PC-9 (cell line): Measurements from ENCODE around the gene GP1BB. TPM values are rescaled to one million over a fixed set of nuclear protein-coding genes. Genes with fewer than 3 reads are reported as not detected.
A peak's percentile ranks its signal among the peaks of the same experiment; 100 is the strongest.

Source experiments
- BruUV-seq: library from RNA; stranded (reverse); fragments of 400-500 nt; replicated peaks from 2 replicates; lab custom pipeline; 2021; lab: Mats Ljungman, UMichigan
- CTCF ChIA-PET: fragments of 300-600 bp; sonication (Branson Sonifier 250); formaldehyde crosslinking; loops from one replicate; lab custom pipeline; 2022; ENCODE audit warnings: antibody characterized with exemption; lab: Charles Lee
- POLR2A ChIA-PET: fragments of 300-600 bp; sonication (Branson Sonifier 250); formaldehyde crosslinking; loops from one replicate; lab custom pipeline; 2022; ENCODE audit warnings: antibody characterized with exemption; ENCODE audit not compliant: unreplicated experiment; lab: Charles Lee
- DNase-seq, 2 experiments: peaks; one replicate each; pipeline versions ENCODE4 v3.0.0 to v3.0.0-alpha.2; 2015 to 2022; ENCODE audit warnings: mixed read lengths in 1 of 2
- H2AFZ ChIP-seq: fragments of 200-600 bp; sonication (generic); 2 replicates; pipeline ENCODE4 v1.8.1; 2017; ENCODE audit warnings: antibody characterized with exemption
- H3F3A ChIP-seq: fragments of 200-600 bp; sonication (generic); 2 replicates; pipeline ENCODE4 v1.8.1; 2017; ENCODE audit warnings: antibody characterized with exemption, mild to moderate bottlenecking, low read depth; ENCODE audit not compliant: insufficient read depth
- H3K27ac ChIP-seq: fragments of 200-600 bp; sonication (generic); 2 replicates; pipeline ENCODE4 v1.6.1; 2016; ENCODE audit warnings: mixed run types
- H3K27me3 ChIP-seq: fragments of 200-600 bp; sonication (generic); 2 replicates; pipeline ENCODE4 v1.6.1; 2016; ENCODE audit warnings: low read depth, mixed run types; ENCODE audit not compliant: insufficient read depth
- H3K36me3 ChIP-seq: fragments of 200-600 bp; sonication (generic); 2 replicates; pipeline ENCODE4 v1.6.1; 2016; ENCODE audit warnings: low read depth, mixed run types
- H3K4me1 ChIP-seq: fragments of 200-600 bp; sonication (generic); replicated peaks from 2 replicates; pipeline ENCODE4 v1.6.1; 2016; ENCODE audit warnings: mixed run types; ENCODE audit not compliant: insufficient read depth
- H3K4me2 ChIP-seq: fragments of 200-600 bp; sonication (generic); 2 replicates; pipeline ENCODE4 v1.6.1; 2017; ENCODE audit warnings: mixed run types
- H3K4me3 ChIP-seq: fragments of 200-600 bp; sonication (generic); 2 replicates; pipeline ENCODE4 v1.6.1; 2016; ENCODE audit warnings: mixed run types
- H3K79me2 ChIP-seq: fragments of 200-600 bp; sonication (generic); 2 replicates; pipeline ENCODE4 v1.6.1; 2017; ENCODE audit warnings: low read depth, mixed run types
- H3K9me2 ChIP-seq: fragments of 200-600 bp; sonication (generic); 2 replicates; pipeline ENCODE4 v1.8.1; 2017; ENCODE audit warnings: mild to moderate bottlenecking; ENCODE audit not compliant: insufficient read depth
- H3K9me3 ChIP-seq: fragments of 200-600 bp; sonication (generic); 2 replicates; pipeline ENCODE4 v1.8.1; 2016; ENCODE audit warnings: low read depth; ENCODE audit not compliant: insufficient read depth
- H4K20me1 ChIP-seq: fragments of 200-600 bp; sonication (generic); 2 replicates; pipeline ENCODE4 v1.8.1; 2017; ENCODE audit not compliant: insufficient read depth
- EZH2 ChIP-seq: fragments of 200-600 bp; sonication (generic); IDR thresholded peaks from 2 replicates; pipeline ENCODE4 v1.8.0; 2017; ENCODE audit warnings: antibody characterized with exemption, low read depth
- intact Hi-C: fragments of 100-400 bp; cut with micrococcal nuclease; formaldehyde crosslinking; loops from one replicate; pipeline ENCODE4 v1.10.0; 2022; ENCODE audit not compliant: unreplicated experiment
- total RNA-seq: library from RNA; stranded (reverse); gene quantifications from 2 replicates; pipeline ENCODE4 v1.2.3, GENCODE V29; 2021
- TF ChIP-seq, protein P1 (sequence below): fragments of 200-600 bp; sonication (generic); conservative IDR thresholded peaks from 2 replicates; pipeline ENCODE4 v1.6.1; 2017; ENCODE audit warnings: mixed run types, antibody characterized with exemption, mild to moderate bottlenecking, moderate library complexity

Gene GP1BB
- total RNA-seq, 1 experiment from 2014 or later, result 0.35 TPM

DNA sequence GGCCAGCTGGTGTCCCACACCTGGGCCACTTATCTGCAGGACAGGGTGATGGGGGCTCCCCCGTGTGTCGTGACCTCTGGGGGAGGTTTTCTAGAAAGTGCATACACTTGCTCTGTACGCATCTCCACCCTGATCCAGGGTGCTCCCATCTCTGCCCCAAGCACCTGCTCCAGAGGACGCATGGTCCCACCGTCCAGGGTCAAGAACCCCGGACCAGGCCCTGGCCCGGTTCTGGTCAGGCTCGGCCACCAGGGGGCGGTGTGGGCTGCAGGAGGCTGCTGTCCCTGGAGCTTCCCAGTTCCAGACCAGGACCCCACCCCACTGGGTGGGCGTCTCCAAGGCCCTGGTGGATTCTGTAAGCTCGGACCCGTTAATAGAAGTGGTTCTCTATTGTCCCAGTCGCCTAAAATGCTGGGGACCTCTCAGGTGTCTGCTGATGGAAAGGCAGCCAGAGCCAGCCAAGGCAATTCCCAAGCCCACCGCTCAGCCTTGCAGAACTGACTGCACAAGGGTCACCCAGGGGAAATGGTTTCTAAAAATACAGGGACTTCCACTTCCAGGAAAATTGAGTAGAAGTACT lies 43.7 kb upstream of the GP1BB start:
- Histone ChIP-seq H4K20me1 (no peaks in the 10 kb centered on the region), H3K9me2 (no peaks in the 10 kb centered on the region), H3K4me1 (no peaks in the 10 kb centered on the region; the same call in 1 of the 2 replicates), H3K27ac (no peak overlapping the region), H3K9me3 (no peaks in the 10 kb centered on the region), H3K4me3 (no peak overlapping the region), H3K27me3 (no peaks in the 10 kb centered on the region), H3K36me3 (no peaks in the 10 kb centered on the region), H3K4me2 (no peak overlapping the region), H3K79me2 (no peaks in the 10 kb centered on the region), H3F3A (no peaks in the 10 kb centered on the region), H2AFZ (no peak overlapping the region)
- CTCF ChIA-PET, result no interaction called here
- BruUV-seq, result no TSS peak
- POLR2A ChIA-PET, result no interaction called here
- TF ChIP-seq EZH2, result no peak
- TF ChIP-seq, protein P1, sequence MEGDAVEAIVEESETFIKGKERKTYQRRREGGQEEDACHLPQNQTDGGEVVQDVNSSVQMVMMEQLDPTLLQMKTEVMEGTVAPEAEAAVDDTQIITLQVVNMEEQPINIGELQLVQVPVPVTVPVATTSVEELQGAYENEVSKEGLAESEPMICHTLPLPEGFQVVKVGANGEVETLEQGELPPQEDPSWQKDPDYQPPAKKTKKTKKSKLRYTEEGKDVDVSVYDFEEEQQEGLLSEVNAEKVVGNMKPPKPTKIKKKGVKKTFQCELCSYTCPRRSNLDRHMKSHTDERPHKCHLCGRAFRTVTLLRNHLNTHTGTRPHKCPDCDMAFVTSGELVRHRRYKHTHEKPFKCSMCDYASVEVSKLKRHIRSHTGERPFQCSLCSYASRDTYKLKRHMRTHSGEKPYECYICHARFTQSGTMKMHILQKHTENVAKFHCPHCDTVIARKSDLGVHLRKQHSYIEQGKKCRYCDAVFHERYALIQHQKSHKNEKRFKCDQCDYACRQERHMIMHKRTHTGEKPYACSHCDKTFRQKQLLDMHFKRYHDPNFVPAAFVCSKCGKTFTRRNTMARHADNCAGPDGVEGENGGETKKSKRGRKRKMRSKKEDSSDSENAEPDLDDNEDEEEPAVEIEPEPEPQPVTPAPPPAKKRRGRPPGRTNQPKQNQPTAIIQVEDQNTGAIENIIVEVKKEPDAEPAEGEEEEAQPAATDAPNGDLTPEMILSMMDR, result peak; percentile 85
- intact Hi-C loops, result loop anchor here (5.0 kb wide), 1 partner anchor 38 kb away; no protein-coding TSS in a partner anchor
- DNase-seq, result no peak

DNA sequence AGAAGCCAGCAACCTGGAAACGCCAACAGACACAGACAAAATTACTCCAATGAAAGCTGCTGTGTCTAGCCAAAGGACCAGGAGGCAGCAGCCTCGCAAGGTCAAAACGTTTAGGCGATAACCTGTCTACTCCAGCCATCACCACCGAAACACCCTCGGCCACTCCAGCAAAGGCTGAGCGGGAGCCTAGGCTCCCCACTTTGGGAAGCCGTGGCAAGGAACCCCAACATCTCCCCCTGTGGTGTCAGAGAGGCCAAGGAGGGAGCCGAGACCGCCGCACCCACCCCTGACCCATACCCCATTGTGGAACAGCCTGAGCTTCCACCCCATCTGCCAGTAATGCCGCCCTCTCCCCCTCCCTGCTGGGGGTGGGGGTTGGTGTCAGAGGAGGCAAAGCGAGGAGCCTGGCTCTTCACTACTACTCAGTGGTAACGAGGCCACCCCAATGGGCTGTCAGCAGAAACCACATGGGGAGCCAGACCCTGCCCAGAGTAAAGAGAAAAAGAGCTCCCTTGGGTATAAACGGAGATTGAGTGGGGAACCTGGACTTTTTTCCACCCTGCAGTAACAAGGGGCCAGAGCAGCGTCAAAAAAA lies 43.0 kb upstream of the GP1BB start:
- ChIA-PET CTCF (interaction anchor here (0.7 kb wide), 1 partner anchor 117 kb away, joined by 3 read pairs; no protein-coding TSS in a partner anchor), POLR2A (no interaction called here)
- Histone ChIP-seq H3K36me3 (no peaks in the 10 kb centered on the region), H3K79me2 (no peaks in the 10 kb centered on the region), H3K4me1 (no peaks in the 10 kb centered on the region; the same call in 1 of the 2 replicates), H3K9me2 (no peaks in the 10 kb centered on the region), H2AFZ (no peak overlapping the region), H3K4me2 (no peak overlapping the region), H3F3A (no peaks in the 10 kb centered on the region), H3K27me3 (no peaks in the 10 kb centered on the region), H3K4me3 (no peak overlapping the region), H3K9me3 (no peaks in the 10 kb centered on the region), H4K20me1 (no peaks in the 10 kb centered on the region), H3K27ac (no peak overlapping the region)
- DNase-seq, result no peak
- no TSS peak for BruUV-seq
- intact Hi-C loops, result no loop called here
- no peak for TF ChIP-seq EZH2
- TF ChIP-seq, protein P1, result no peak

DNA sequence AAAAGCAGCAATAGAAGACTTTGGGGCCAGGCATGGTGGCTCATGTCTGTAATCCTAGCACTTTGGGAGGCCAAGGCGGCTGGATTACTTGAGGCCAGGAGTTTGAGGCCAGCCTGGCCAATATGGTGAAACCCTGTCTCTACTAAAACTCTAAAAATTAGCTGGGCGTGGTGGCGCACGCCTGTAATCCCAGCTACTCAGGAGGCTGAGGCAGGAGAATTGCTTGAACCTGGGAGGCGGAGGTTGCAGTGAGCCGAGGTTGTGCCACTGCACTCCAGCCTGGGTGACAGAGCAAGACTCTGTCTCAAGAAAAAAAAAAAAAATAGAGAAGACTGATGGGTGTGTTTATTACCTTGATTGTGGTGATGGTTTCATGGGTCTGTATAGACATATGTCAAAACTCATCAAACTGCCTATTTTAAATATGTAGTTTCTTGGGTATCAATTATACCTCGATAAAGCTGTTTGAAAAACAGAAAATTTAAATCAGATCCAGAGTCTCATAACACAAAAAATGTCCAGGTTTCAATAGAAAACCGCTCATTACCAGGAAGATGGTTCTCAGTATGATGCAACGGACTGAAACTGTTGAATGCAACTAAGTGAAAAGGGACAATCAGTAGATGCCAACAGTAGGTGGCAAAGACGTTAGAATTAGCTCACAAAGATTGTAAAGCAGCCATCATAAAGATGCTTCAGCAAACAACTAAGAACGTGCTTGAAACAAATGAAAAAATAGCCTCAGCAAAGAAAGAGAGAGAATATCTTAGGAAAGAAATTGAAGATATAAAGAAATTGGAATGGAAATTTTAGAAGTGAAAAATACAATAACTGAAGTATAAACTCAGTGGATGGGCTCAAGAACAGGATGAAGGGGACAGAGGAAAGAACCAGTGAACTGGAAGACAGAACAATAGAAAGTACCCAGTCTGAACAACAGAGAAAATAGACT lies 42.2 kb upstream of the GP1BB start:
- H3K9me3 ChIP-seq, result no peaks in the 10 kb centered on the region
- H3K79me2 ChIP-seq, result no peaks in the 10 kb centered on the region
- intact Hi-C loops, result no loop called here
- TF ChIP-seq EZH2, result no peak
- TF ChIP-seq, protein P1, result no peak
- BruUV-seq, result no TSS peak
- no peak overlapping the region for H3K4me3 ChIP-seq
- no peak for DNase-seq
- ChIA-PET CTCF (interaction anchor here (0.7 kb wide), 1 partner anchor 118 kb away, joined by 3 read pairs; no protein-coding TSS in a partner anchor), POLR2A (no interaction called here)
- no peaks in the 10 kb centered on the region for H3K27me3 ChIP-seq
- no peak overlapping the region for H3K4me2 ChIP-seq
- no peaks in the 10 kb centered on the region for H4K20me1 ChIP-seq
- no peak overlapping the region for H2AFZ ChIP-seq
- H3F3A ChIP-seq, result no peaks in the 10 kb centered on the region
- H3K27ac ChIP-seq, result no peak overlapping the region
- no peaks in the 10 kb centered on the region for H3K9me2 ChIP-seq
- H3K4me1 ChIP-seq, result no peaks in the 10 kb centered on the region; the same call in 1 of the 2 replicates
- H3K36me3 ChIP-seq, result no peaks in the 10 kb centered on the region
